Liver (tissue), 3 donors: ENCODE results near the gene LGR4.

Experiments used
- CTCF ChIP-seq: fragments of 150-350 bp; IDR thresholded peaks from 2 replicates; pipeline ENCODE4 v1.5.1; 2017; ENCODE audit warnings: improper control_type of control experiment, low read depth, low read length; ENCODE audit not compliant: missing input control
- FOXA1 ChIP-seq: IDR thresholded peaks from 2 replicates; pipeline ENCODE4 v1.6.1; 2016; ENCODE audit warnings: antibody characterized with exemption
- JUND ChIP-seq, 2 donors: IDR thresholded peaks; 2 replicates each; pipeline ENCODE4 v1.6.1; 2016; ENCODE audit warnings: antibody characterized with exemption in 2 of 2
- REST ChIP-seq: IDR thresholded peaks from 2 replicates; pipeline ENCODE4 v1.6.1; 2016; ENCODE audit warnings: antibody characterized with exemption, mild to moderate bottlenecking
- donor health status: healthy.
- donor health status: healthy.

- TF ChIP-seq JUND (IDR thresholded peaks at IDR 0.05), result no peak
- no peak for TF ChIP-seq CTCF
- no peak for TF ChIP-seq FOXA1
- no peak for TF ChIP-seq REST
Measured at GRCh38 chr11:27356624-27357222, 115.9 kb downstream of the LGR4 start.
